Measurements from ENCODE around the gene STIMATE.

The STIMATE gene

GRCh38 chr3:52810923-52811322 is 86.4 kb downstream of the STIMATE start:
- no peaks in the 10 kb centered on the region for H3K79me2 ChIP-seq (ENCODE audit: control insufficient read depth, low read length)
- H3K27ac ChIP-seq (ENCODE audit: low read depth, low read length), result no peak overlapping the region
- no peaks in the 10 kb centered on the region for H4K20me1 ChIP-seq (ENCODE audit: control insufficient read depth, insufficient read depth, low read depth, low read length)
- H3F3A ChIP-seq (ENCODE audit: control insufficient read depth, insufficient read depth), result no peaks in the 10 kb centered on the region
- no peak overlapping the region for H3K4me2 ChIP-seq (ENCODE audit: low read length)
- TF ChIP-seq EZH2phosphoT487 (IDR thresholded peaks at IDR 0.05; ENCODE audit: borderline replicate concordance, low read length), result no peak
- TF ChIP-seq CTCF (IDR thresholded peaks at IDR 0.05; ENCODE audit: low read depth, low read length, poor library complexity, severe bottlenecking), result no peak
- H3K9me2 ChIP-seq (replicated peaks; ENCODE audit: control insufficient read depth, low read length), result no peaks in the 10 kb centered on the region
- no peaks in the 10 kb centered on the region for H3K4me1 ChIP-seq (ENCODE audit: control insufficient read depth, low read length)
- H3K4me3 ChIP-seq (ENCODE audit: low read length), result no peak overlapping the region
- H3K9me3 ChIP-seq (ENCODE audit: control insufficient read depth, insufficient read depth, low read length), result no peaks in the 10 kb centered on the region
- H3K27me3 ChIP-seq (ENCODE audit: control insufficient read depth, low read length), result no peaks in the 10 kb centered on the region; the same call in 1 of the 2 replicates
- no peaks in the 10 kb centered on the region for H3K36me3 ChIP-seq (ENCODE audit: control insufficient read depth, low read length)

- no peak overlapping the region for H3K4me2 ChIP-seq (ENCODE audit: low read length)
- no peaks in the 10 kb centered on the region for H4K20me1 ChIP-seq (ENCODE audit: control insufficient read depth, insufficient read depth, low read depth, low read length)
- no peaks in the 10 kb centered on the region for H3K79me2 ChIP-seq (ENCODE audit: control insufficient read depth, low read length)
- H3K9me2 ChIP-seq (replicated peaks; ENCODE audit: control insufficient read depth, low read length), result no peaks in the 10 kb centered on the region
- H3K27me3 ChIP-seq (ENCODE audit: control insufficient read depth, low read length), result no peaks in the 10 kb centered on the region; the same call in 1 of the 2 replicates
- no peak for TF ChIP-seq CTCF (IDR thresholded peaks at IDR 0.05; ENCODE audit: low read depth, low read length, poor library complexity, severe bottlenecking)
- no peak for TF ChIP-seq EZH2phosphoT487 (IDR thresholded peaks at IDR 0.05; ENCODE audit: borderline replicate concordance, low read length)
- no peaks in the 10 kb centered on the region for H3K9me3 ChIP-seq (ENCODE audit: control insufficient read depth, insufficient read depth, low read length)
- H3K4me1 ChIP-seq (ENCODE audit: control insufficient read depth, low read length), result no peaks in the 10 kb centered on the region
- no peaks in the 10 kb centered on the region for H3K36me3 ChIP-seq (ENCODE audit: control insufficient read depth, low read length)
- no peak overlapping the region for H3K27ac ChIP-seq (ENCODE audit: low read depth, low read length)
- H3F3A ChIP-seq (ENCODE audit: control insufficient read depth, insufficient read depth), result no peaks in the 10 kb centered on the region
- no peak overlapping the region for H3K4me3 ChIP-seq (ENCODE audit: low read length)
These were observed 87.5 kb downstream of the STIMATE start for GRCh38 chr3:52809662-52810377.

- Histone ChIP-seq H3K4me1 (ENCODE audit: control insufficient read depth, low read length) (no peaks in the 10 kb centered on the region), H3K4me2 (ENCODE audit: low read length) (no peak overlapping the region), H3K79me2 (ENCODE audit: control insufficient read depth, low read length) (no peaks in the 10 kb centered on the region), H4K20me1 (ENCODE audit: control insufficient read depth, insufficient read depth, low read depth, low read length) (no peaks in the 10 kb centered on the region), H3F3A (ENCODE audit: control insufficient read depth, insufficient read depth) (no peaks in the 10 kb centered on the region), H3K9me2 (replicated peaks; ENCODE audit: control insufficient read depth, low read length) (no peaks in the 10 kb centered on the region), H3K27ac (ENCODE audit: low read depth, low read length) (no peak overlapping the region), H3K36me3 (ENCODE audit: control insufficient read depth, low read length) (no peaks in the 10 kb centered on the region), H3K27me3 (ENCODE audit: control insufficient read depth, low read length) (no peaks in the 10 kb centered on the region; the same call in 1 of the 2 replicates), H3K9me3 (ENCODE audit: control insufficient read depth, insufficient read depth, low read length) (no peaks in the 10 kb centered on the region), H3K4me3 (ENCODE audit: low read length) (no peak overlapping the region)
- TF ChIP-seq EZH2phosphoT487 (IDR thresholded peaks at IDR 0.05; ENCODE audit: borderline replicate concordance, low read length) (no peak), CTCF (IDR thresholded peaks at IDR 0.05; ENCODE audit: low read depth, low read length, poor library complexity, severe bottlenecking) (no peak)
These were observed 88.2 kb downstream of the STIMATE start for GRCh38 chr3:52809149-52809548.
